Astrocyte (in vitro differentiated cells and primary cell): ENCODE measurements around the gene RANGRF. TPM values are rescaled to one million over a fixed set of nuclear protein-coding genes. Genes with fewer than 3 reads are reported as not detected.

Source experiments
- DNase-seq: peaks from one replicate; pipeline ENCODE4 v3.0.0-alpha.2; 2010; ENCODE audit warnings: low read depth
- FAIRE-seq: peaks from 2 replicates; lab custom pipeline; 2011; peaks lifted over from hg19 to GRCh38; lab: Jason Lieb, UNC
- H2AFZ ChIP-seq: 2 replicates; pipeline ENCODE4 v1.6.0; 2012; ENCODE audit warnings: low read depth, low read length, inconsistent platforms
- H3K27ac ChIP-seq: 2 replicates; pipeline ENCODE4 v1.5.1; 2011; ENCODE audit warnings: low read depth, low read length, inconsistent platforms
- H3K27me3 ChIP-seq: 2 replicates; pipeline ENCODE4 v1.6.0; 2011; ENCODE audit warnings: low read length, inconsistent platforms; ENCODE audit not compliant: insufficient read depth
- H3K36me3 ChIP-seq: 2 replicates; pipeline ENCODE4 v1.5.1; 2011; ENCODE audit warnings: low read length, inconsistent platforms; ENCODE audit not compliant: insufficient read depth
- H3K4me1 ChIP-seq: 2 replicates; pipeline ENCODE4 v1.5.1; 2011; ENCODE audit warnings: low read length, inconsistent platforms; ENCODE audit not compliant: insufficient read depth
- H3K4me2 ChIP-seq: 2 replicates; pipeline ENCODE4 v1.6.0; 2012; ENCODE audit warnings: low read length, inconsistent platforms
- H3K4me3 ChIP-seq: 2 replicates; pipeline ENCODE4 v1.5.1; 2011; ENCODE audit warnings: low read depth, mild to moderate bottlenecking, low read length, inconsistent platforms; ENCODE audit not compliant: insufficient read depth
- H3K79me2 ChIP-seq: 2 replicates; pipeline ENCODE4 v1.6.0; 2012; ENCODE audit warnings: mild to moderate bottlenecking, low read length, inconsistent platforms; ENCODE audit not compliant: insufficient read depth
- H3K9ac ChIP-seq: 2 replicates; pipeline ENCODE4 v1.6.0; 2012; ENCODE audit warnings: mild to moderate bottlenecking, low read length, inconsistent platforms
- H3K9me3 ChIP-seq: 2 replicates; pipeline ENCODE4 v1.5.1; 2012; ENCODE audit warnings: low read depth, mild to moderate bottlenecking, low read length, inconsistent platforms; ENCODE audit not compliant: insufficient read depth
- H4K20me1 ChIP-seq: 2 replicates; pipeline ENCODE4 v1.6.0; 2012; ENCODE audit warnings: low read length, inconsistent platforms; ENCODE audit not compliant: insufficient read depth
- H3K27ac Mint-ChIP-seq: one replicate; pipeline ENCODE4 v1.8.0; 2021; ENCODE audit warnings: mild to moderate bottlenecking, mixed read lengths; ENCODE audit not compliant: unreplicated experiment
- H3K27me3 Mint-ChIP-seq: one replicate; pipeline ENCODE4 v1.8.0; 2021; ENCODE audit warnings: low read depth, mixed read lengths; ENCODE audit not compliant: unreplicated experiment
- H3K36me3 Mint-ChIP-seq: one replicate; pipeline ENCODE4 v1.8.0; 2021; ENCODE audit warnings: low read depth, mixed read lengths; ENCODE audit not compliant: unreplicated experiment
- H3K4me1 Mint-ChIP-seq: one replicate; pipeline ENCODE4 v1.8.0; 2021; ENCODE audit warnings: low read depth, mixed read lengths; ENCODE audit not compliant: unreplicated experiment
- H3K4me3 Mint-ChIP-seq: one replicate; pipeline ENCODE4 v1.8.0; 2021; ENCODE audit warnings: mild to moderate bottlenecking, moderate library complexity, mixed read lengths; ENCODE audit not compliant: unreplicated experiment
- H3K9me3 Mint-ChIP-seq: one replicate; pipeline ENCODE4 v1.8.0; 2021; ENCODE audit warnings: mild to moderate bottlenecking, mixed read lengths; ENCODE audit not compliant: unreplicated experiment
- EZH2 ChIP-seq: IDR thresholded peaks from 2 replicates; pipeline ENCODE4 v1.6.1; 2012; ENCODE audit warnings: mild to moderate bottlenecking, low read length, inconsistent platforms; ENCODE audit not compliant: insufficient read depth
- total RNA-seq: library from RNA; stranded (reverse); gene quantifications from 2 replicates; pipeline ENCODE4 v1.2.1, GENCODE V29; 2021
- TF ChIP-seq, protein P1 (sequence below): IDR thresholded peaks from 2 replicates; pipeline ENCODE4 v1.5.1; 2011; ENCODE audit warnings: low read depth, mild to moderate bottlenecking, inconsistent platforms, low read length, moderate library complexity; ENCODE audit not compliant: insufficient read depth

RANGRF gene
- total RNA-seq, 1 donor from 2014 or later, result 16.1 TPM

DNA sequence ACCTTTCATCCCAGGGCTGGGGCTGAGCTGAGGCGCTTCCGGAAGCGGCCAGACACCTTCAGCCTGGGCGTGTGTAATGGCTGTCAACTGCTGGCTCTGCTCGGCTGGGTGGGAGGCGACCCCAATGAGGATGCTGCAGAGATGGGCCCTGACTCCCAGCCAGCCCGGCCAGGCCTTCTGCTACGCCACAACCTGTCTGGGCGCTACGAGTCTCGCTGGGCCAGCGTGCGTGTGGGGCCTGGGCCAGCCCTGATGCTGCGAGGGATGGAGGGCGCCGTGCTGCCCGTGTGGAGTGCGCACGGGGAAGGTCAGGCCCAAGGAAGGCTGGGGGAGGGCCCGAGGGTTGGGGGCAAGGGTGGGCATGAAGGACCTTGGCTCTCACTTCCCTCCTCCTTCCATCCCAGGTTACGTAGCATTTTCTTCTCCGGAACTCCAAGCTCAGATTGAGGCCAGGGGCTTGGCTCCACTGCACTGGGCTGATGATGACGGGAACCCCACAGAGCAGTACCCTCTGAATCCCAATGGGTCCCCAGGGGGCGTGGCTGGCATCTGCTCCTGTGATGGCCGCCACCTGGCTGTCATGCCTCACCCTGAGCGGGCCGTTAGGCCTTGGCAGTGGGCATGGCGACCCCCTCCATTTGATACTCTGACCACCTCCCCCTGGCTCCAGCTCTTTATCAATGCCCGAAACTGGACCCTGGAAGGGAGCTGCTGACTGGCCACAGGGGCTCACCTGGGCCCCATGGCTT lies 19.7 kb upstream of the RANGRF start:
- Mint-ChIP-seq H3K27me3 (no peaks in the 10 kb centered on the region), H3K4me1 (no peaks in the 10 kb centered on the region), H3K27ac (no peak overlapping the region), H3K9me3 (no peaks in the 10 kb centered on the region), H3K36me3 (peaks cover 12% of the 10 kb centered on the region), H3K4me3 (no peak overlapping the region)
- FAIRE-seq (no peak), DNase-seq (no peak)
- Histone ChIP-seq H2AFZ (no peak overlapping the region), H3K4me3 (no peak overlapping the region), H3K4me2 (no peak overlapping the region), H3K79me2 (no peaks in the 10 kb centered on the region), H3K36me3 (no peaks in the 10 kb centered on the region), H4K20me1 (no peaks in the 10 kb centered on the region), H3K9me3 (no peaks in the 10 kb centered on the region), H3K27ac (no peak overlapping the region), H3K27me3 (no peaks in the 10 kb centered on the region), H3K4me1 (no peaks in the 10 kb centered on the region), H3K9ac (no peak overlapping the region)
- no peak for TF ChIP-seq EZH2
- TF ChIP-seq, protein P1, sequence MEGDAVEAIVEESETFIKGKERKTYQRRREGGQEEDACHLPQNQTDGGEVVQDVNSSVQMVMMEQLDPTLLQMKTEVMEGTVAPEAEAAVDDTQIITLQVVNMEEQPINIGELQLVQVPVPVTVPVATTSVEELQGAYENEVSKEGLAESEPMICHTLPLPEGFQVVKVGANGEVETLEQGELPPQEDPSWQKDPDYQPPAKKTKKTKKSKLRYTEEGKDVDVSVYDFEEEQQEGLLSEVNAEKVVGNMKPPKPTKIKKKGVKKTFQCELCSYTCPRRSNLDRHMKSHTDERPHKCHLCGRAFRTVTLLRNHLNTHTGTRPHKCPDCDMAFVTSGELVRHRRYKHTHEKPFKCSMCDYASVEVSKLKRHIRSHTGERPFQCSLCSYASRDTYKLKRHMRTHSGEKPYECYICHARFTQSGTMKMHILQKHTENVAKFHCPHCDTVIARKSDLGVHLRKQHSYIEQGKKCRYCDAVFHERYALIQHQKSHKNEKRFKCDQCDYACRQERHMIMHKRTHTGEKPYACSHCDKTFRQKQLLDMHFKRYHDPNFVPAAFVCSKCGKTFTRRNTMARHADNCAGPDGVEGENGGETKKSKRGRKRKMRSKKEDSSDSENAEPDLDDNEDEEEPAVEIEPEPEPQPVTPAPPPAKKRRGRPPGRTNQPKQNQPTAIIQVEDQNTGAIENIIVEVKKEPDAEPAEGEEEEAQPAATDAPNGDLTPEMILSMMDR, result no peak

DNA sequence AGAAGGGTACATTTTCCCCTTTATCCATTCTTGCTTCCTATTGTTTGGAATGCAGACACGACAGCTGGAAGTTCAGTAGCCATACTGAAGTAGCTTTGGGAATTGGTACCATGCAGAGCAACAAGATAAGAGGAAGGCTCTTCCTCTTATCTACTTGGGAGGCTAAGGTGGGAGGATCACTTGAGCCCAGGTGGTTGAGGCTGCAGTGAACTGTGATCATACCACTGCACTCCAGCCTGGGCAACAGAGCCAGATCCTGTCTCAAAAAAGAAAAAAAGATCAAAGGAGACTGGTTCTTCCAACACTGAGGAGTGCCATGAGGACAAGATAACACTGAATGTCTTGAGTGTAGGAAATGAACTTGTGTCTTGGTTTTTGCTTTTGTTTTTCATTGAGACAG lies 16.0 kb upstream of the RANGRF start:
- H3K36me3 Mint-ChIP-seq, result peaks cover 7% of the 10 kb centered on the region
- no peaks in the 10 kb centered on the region for H3K79me2 ChIP-seq
- no peaks in the 10 kb centered on the region for H3K36me3 ChIP-seq
- no peak for DNase-seq
- no peaks in the 10 kb centered on the region for H3K27me3 ChIP-seq
- no peaks in the 10 kb centered on the region for H4K20me1 ChIP-seq
- H3K4me1 Mint-ChIP-seq, result no peaks in the 10 kb centered on the region
- H3K27ac ChIP-seq, result no peak overlapping the region
- H3K4me1 ChIP-seq, result no peaks in the 10 kb centered on the region
- FAIRE-seq, result no peak
- H3K9ac ChIP-seq, result no peak overlapping the region
- H3K9me3 Mint-ChIP-seq, result no peaks in the 10 kb centered on the region
- H3K27ac Mint-ChIP-seq, result no peak overlapping the region
- H3K4me3 ChIP-seq, result no peak overlapping the region
- H3K27me3 Mint-ChIP-seq, result no peaks in the 10 kb centered on the region
- TF ChIP-seq, protein P1, result no peak
- no peak for TF ChIP-seq EZH2
- no peaks in the 10 kb centered on the region for H3K9me3 ChIP-seq
- no peak overlapping the region for H3K4me3 Mint-ChIP-seq
- H2AFZ ChIP-seq, result no peak overlapping the region
- H3K4me2 ChIP-seq, result no peak overlapping the region

DNA sequence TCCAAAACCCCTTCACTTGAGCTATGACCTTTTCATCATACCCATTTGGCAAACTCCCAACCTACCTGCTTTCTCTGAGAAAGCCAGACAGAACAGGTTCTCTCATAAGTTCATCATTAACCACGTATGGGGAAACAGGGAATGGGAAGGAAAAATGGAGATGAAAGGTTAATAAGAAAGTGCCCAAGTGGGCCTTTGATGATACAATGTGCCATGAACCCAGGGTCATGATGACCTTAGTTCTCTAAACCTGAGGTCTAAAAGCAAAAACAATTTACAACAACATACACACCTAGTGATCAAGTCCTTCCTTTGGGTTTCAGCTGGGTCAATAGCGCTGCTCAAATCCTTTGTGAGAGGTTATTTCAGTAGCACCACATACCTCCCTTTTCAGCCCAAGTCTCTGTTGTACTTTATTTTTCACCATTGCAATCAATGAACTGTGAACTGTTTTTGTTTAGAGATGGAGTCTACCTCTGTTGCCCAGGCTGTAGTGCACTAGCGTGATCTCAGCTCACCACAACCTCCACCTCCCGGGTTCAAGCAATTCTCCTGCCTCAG lies 14.5 kb upstream of the RANGRF start:
- H4K20me1 ChIP-seq, result no peaks in the 10 kb centered on the region
- H2AFZ ChIP-seq, result no peak overlapping the region
- no peak overlapping the region for H3K27ac ChIP-seq
- no peak overlapping the region for H3K4me3 ChIP-seq
- Mint-ChIP-seq H3K9me3 (no peaks in the 10 kb centered on the region), H3K4me1 (no peaks in the 10 kb centered on the region), H3K4me3 (no peak overlapping the region), H3K27ac (no peak overlapping the region), H3K27me3 (no peaks in the 10 kb centered on the region), H3K36me3 (peaks cover 7% of the 10 kb centered on the region)
- TF ChIP-seq, protein P1, result no peak
- no peak for TF ChIP-seq EZH2
- H3K36me3 ChIP-seq, result no peaks in the 10 kb centered on the region
- no peak for DNase-seq
- no peaks in the 10 kb centered on the region for H3K4me1 ChIP-seq
- no peak overlapping the region for H3K4me2 ChIP-seq
- H3K9me3 ChIP-seq, result no peaks in the 10 kb centered on the region
- H3K79me2 ChIP-seq, result no peaks in the 10 kb centered on the region
- FAIRE-seq, result no peak
- H3K9ac ChIP-seq, result no peak overlapping the region
- no peaks in the 10 kb centered on the region for H3K27me3 ChIP-seq
